HG03558 (cell line): Measurements from ENCODE around the gene ATCAY.
A peak's percentile ranks its signal among the peaks of the same experiment; 100 is the strongest.
"Not testable (repeated sequence)": the region's sequence is repeated elsewhere in the genome, so short reads cannot be mapped to it uniquely, and the experiment has no call there.

Experiments used
- ATAC-seq: cut with Tn5 transposase; IDR thresholded peaks from one replicate; pipeline ENCODE4 v1.9.1; 2021; ENCODE audit warnings: moderate number of reproducible peaks; ENCODE audit not compliant: unreplicated experiment; ENCODE audit errors: extremely low read depth

ATCAY gene

DNA sequence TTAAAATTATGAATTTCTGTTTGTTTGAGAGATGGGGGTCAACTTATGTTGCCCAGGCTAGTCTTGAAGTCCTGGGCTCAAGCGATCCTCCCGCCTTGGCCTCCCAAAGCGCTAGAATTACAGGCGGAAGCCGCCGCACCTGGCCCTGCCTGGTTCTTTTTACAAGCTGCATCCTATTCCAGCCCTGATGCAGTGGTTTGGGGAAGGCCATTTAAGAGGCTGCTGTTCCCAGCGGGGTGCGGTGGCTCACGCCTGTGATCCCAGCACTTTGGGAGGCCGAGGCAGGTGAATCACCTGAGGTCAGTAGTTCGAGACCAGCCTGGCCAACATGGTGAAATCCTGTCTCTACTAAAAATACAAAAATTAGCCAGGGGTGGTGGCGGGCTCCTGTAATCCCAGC lies 87.5 kb downstream of the ATCAY start:
- not testable (repeated sequence) for ATAC-seq

DNA sequence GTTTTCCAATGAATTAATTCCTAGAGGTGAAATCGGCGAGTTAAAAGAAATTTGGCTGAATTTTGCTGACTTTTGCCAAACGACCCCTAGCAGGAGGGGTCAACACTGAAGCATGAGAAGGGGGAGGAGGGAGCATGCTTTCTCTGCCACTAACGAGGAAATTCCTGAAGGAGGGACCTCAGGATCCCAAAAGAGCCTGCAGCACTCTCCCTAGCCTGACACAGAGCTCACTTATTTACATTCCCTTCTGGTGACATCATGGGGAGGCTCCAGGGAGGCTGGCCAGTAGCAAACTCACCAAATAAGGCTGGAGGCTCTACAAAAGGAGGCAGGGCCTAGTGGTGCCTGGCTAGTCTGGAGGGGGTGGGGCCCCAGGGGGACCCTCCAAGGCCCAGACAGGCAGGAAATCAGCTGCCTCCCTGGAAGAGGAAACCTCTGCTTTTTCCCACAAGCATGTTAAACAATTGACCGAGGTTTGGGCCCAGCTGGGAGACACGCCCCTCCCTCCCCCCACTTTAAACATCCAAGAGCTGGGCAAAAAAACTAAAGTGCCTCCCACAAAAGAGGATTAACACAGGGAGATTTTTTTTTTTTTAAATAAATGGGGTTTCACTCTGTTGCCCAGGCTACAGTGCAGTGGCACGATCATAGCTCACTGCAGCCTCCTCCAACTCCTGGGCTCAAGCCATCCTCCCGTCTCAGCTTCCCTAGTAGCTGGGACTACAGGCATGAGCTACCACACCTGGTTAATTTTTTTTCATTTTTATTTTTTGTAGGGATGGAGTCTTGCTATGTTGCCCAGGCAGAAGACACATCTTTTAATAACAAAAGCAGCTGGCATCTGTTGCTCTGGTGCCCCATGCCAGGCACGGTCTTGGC lies 88.3 kb downstream of the ATCAY start:
- no peak for ATAC-seq

GRCh38 chr19:3969435-3970312 lies 89.2 kb downstream of the ATCAY start:
- ATAC-seq, result no peak

DNA sequence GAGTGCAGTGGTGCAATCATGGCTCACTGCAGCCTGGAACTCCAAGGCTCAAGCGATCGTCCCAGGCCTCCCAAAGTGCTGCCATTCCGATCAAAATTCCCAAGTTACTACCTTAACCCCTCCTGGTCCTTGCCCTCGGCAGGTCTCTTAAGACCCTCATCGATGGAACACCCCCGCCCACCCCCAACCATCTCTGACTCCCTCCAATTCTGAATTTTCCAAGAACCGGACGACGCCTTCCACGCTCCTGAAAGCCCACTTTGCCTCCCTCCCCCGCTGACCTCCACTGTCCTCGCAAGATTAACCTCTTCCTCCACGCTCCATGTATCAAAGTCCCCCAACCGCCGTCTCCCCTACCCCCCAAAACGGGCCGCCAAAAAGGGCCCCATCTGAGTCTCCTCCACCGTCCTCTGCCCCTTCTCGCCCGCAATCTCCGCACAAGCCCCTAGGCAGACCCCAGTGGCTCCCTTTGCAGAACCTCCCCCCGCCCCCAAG lies 89.9 kb downstream of the ATCAY start:
- no peak for ATAC-seq

- ATAC-seq, result peak; percentile 84
These were observed 90.5 kb downstream of the ATCAY start, which contains the start of gene DAPK3 for GRCh38 chr19:3970808-3971598. Gene DAPK3, minus strand, starts transcription at chr19:3971099. Its CDS starts 1,364 bp downstream, at chr19:3969735.

DNA sequence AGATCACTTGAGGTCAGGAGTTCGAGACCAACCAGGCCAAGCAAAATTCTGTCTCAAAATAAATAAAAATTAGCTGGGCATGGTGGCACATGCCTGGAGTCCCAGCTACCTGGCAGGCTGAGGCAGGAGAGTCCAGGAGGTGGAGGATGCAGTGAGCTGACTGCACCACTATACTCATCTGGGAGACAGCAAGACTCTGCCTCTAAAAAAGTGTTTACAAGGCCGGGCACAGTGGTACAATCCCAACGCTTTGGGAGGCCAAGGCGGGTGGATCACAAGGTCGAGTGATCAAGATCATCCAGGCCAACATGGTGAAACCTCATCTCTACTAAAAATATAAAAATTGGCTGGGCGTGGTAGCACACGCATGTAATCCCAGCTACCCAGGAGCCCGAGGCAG lies 94.7 kb downstream of the ATCAY start:
- ATAC-seq, result no peak

- no peak for ATAC-seq
These were observed 95.2 kb downstream of the ATCAY start for GRCh38 chr19:3975637-3976087.

GRCh38 chr19:3976495-3977241 lies 96.2 kb downstream of the ATCAY start:
- no peak for ATAC-seq
